SK-N-SH (cell line): ENCODE results near the gene SMIM22.
A peak's percentile ranks its signal among the peaks of the same experiment; 100 is the strongest.

Experiments used
- RCOR1 ChIP-seq: fragments of 150-350 bp; IDR thresholded peaks from 2 replicates; pipeline ENCODE4 v1.6.1; 2017; ENCODE audit warnings: antibody characterized with exemption, low read length
- TCF12 ChIP-seq: IDR thresholded peaks from 2 replicates; pipeline ENCODE4 v1.4.0; 2012
- TF ChIP-seq, protein P1 (sequence below): IDR thresholded peaks from 2 replicates; pipeline ENCODE4 v1.6.1; 2012; ENCODE audit warnings: mild to moderate bottlenecking, low read depth, low read length, moderate library complexity
- TF ChIP-seq, protein P2 (sequence below): IDR thresholded peaks from 2 replicates; pipeline ENCODE4 v1.4.0; 2012; ENCODE audit warnings: low read depth, borderline replicate concordance
- TF ChIP-seq, protein P3 (sequence below): fragments of 200-600 bp; sonication (generic); IDR thresholded peaks from 2 replicates; pipeline ENCODE4 v1.6.1; 2017; ENCODE audit warnings: antibody characterized with exemption, mild to moderate bottlenecking, moderate library complexity

DNA sequence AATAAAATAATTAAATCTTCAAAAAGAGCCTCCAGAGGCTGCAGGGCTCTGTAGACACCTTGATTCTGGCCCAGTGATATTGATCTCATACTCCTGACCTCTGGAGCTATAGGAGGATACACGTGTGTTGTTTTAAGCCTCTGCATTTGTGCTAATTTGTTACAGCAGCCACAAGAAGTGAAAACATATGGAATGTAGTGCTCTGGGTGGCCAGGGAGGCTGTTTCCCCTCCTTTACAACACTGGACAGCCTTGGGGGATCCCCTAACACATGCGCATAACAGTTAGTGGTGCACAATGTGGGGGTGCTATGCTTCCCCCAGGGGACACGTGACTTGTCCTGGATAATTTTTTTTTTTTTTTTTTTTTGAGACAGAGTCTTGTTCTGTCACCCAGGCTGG, 23.5 kb upstream of the SMIM22 start:
- TF ChIP-seq, protein P1, sequence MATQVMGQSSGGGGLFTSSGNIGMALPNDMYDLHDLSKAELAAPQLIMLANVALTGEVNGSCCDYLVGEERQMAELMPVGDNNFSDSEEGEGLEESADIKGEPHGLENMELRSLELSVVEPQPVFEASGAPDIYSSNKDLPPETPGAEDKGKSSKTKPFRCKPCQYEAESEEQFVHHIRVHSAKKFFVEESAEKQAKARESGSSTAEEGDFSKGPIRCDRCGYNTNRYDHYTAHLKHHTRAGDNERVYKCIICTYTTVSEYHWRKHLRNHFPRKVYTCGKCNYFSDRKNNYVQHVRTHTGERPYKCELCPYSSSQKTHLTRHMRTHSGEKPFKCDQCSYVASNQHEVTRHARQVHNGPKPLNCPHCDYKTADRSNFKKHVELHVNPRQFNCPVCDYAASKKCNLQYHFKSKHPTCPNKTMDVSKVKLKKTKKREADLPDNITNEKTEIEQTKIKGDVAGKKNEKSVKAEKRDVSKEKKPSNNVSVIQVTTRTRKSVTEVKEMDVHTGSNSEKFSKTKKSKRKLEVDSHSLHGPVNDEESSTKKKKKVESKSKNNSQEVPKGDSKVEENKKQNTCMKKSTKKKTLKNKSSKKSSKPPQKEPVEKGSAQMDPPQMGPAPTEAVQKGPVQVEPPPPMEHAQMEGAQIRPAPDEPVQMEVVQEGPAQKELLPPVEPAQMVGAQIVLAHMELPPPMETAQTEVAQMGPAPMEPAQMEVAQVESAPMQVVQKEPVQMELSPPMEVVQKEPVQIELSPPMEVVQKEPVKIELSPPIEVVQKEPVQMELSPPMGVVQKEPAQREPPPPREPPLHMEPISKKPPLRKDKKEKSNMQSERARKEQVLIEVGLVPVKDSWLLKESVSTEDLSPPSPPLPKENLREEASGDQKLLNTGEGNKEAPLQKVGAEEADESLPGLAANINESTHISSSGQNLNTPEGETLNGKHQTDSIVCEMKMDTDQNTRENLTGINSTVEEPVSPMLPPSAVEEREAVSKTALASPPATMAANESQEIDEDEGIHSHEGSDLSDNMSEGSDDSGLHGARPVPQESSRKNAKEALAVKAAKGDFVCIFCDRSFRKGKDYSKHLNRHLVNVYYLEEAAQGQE, result no peak
- TF ChIP-seq RCOR1 (peak; percentile 80), TCF12 (no peak)
- TF ChIP-seq, protein P2, sequence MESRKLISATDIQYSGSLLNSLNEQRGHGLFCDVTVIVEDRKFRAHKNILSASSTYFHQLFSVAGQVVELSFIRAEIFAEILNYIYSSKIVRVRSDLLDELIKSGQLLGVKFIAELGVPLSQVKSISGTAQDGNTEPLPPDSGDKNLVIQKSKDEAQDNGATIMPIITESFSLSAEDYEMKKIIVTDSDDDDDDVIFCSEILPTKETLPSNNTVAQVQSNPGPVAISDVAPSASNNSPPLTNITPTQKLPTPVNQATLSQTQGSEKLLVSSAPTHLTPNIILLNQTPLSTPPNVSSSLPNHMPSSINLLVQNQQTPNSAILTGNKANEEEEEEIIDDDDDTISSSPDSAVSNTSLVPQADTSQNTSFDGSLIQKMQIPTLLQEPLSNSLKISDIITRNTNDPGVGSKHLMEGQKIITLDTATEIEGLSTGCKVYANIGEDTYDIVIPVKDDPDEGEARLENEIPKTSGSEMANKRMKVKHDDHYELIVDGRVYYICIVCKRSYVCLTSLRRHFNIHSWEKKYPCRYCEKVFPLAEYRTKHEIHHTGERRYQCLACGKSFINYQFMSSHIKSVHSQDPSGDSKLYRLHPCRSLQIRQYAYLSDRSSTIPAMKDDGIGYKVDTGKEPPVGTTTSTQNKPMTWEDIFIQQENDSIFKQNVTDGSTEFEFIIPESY, result no peak
- TF ChIP-seq, protein P3, sequence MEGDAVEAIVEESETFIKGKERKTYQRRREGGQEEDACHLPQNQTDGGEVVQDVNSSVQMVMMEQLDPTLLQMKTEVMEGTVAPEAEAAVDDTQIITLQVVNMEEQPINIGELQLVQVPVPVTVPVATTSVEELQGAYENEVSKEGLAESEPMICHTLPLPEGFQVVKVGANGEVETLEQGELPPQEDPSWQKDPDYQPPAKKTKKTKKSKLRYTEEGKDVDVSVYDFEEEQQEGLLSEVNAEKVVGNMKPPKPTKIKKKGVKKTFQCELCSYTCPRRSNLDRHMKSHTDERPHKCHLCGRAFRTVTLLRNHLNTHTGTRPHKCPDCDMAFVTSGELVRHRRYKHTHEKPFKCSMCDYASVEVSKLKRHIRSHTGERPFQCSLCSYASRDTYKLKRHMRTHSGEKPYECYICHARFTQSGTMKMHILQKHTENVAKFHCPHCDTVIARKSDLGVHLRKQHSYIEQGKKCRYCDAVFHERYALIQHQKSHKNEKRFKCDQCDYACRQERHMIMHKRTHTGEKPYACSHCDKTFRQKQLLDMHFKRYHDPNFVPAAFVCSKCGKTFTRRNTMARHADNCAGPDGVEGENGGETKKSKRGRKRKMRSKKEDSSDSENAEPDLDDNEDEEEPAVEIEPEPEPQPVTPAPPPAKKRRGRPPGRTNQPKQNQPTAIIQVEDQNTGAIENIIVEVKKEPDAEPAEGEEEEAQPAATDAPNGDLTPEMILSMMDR, result no peak
